HG03066 (cell line): ENCODE measurements around the gene GBE1.

Source experiments
- ATAC-seq: cut with Tn5 transposase; IDR thresholded peaks from one replicate; pipeline ENCODE4 v1.9.1; 2021; ENCODE audit warnings: low read depth; ENCODE audit not compliant: unreplicated experiment

GBE1 gene

GRCh38 chr3:81632659-81633058 lies 128.8 kb downstream of the GBE1 start:
- no peak for ATAC-seq

GRCh38 chr3:81624756-81625155 lies 136.7 kb downstream of the GBE1 start:
- ATAC-seq = no peak

- no peak for ATAC-seq
These were observed 139.1 kb downstream of the GBE1 start for GRCh38 chr3:81622395-81622794.

GRCh38 chr3:81621277-81621676 lies 140.2 kb downstream of the GBE1 start:
- ATAC-seq = no peak

- ATAC-seq = no peak
These were observed 140.6 kb downstream of the GBE1 start for GRCh38 chr3:81620849-81621248.

GRCh38 chr3:81612768-81613167 lies 148.7 kb downstream of the GBE1 start:
- no peak for ATAC-seq

- no peak for ATAC-seq
These were observed 158.7 kb downstream of the GBE1 start for GRCh38 chr3:81602781-81603180.

- no peak for ATAC-seq
These were observed 159.6 kb downstream of the GBE1 start for GRCh38 chr3:81601707-81602305.

- no peak for ATAC-seq
These were observed 169.3 kb downstream of the GBE1 start for GRCh38 chr3:81592101-81592500.

GRCh38 chr3:81585937-81586336 lies 175.5 kb downstream of the GBE1 start:
- no peak for ATAC-seq

GRCh38 chr3:81585056-81585455 lies 176.4 kb downstream of the GBE1 start:
- no peak for ATAC-seq

- ATAC-seq = no peak
These were observed 179.4 kb downstream of the GBE1 start for GRCh38 chr3:81581966-81582599.

- ATAC-seq = no peak
These were observed 181.1 kb downstream of the GBE1 start for GRCh38 chr3:81580355-81580754.

- no peak for ATAC-seq
These were observed 181.7 kb downstream of the GBE1 start for GRCh38 chr3:81579744-81580143.

GRCh38 chr3:81572201-81572756 lies 189.2 kb downstream of the GBE1 start:
- no peak for ATAC-seq

GRCh38 chr3:81568378-81568777 lies 193.1 kb downstream of the GBE1 start:
- no peak for ATAC-seq

- no peak for ATAC-seq
These were observed 196.4 kb downstream of the GBE1 start for GRCh38 chr3:81565041-81565440.

- no peak for ATAC-seq
These were observed 203.3 kb downstream of the GBE1 start for GRCh38 chr3:81558106-81558505.

- ATAC-seq = no peak
These were observed 206.6 kb downstream of the GBE1 start for GRCh38 chr3:81554801-81555200.

GRCh38 chr3:81554388-81554787 lies 207.1 kb downstream of the GBE1 start:
- peak; percentile 62 for ATAC-seq

GRCh38 chr3:81550415-81550814 lies 211.0 kb downstream of the GBE1 start:
- ATAC-seq = no peak

- ATAC-seq = no peak
These were observed 211.6 kb downstream of the GBE1 start for GRCh38 chr3:81549831-81550230.
